ENCODE results near the gene POU6F2.
"Not testable (repeated sequence)": the region's sequence is repeated elsewhere in the genome, so short reads cannot be mapped to it uniquely, and the experiment has no call there.

The POU6F2 gene

GRCh38 chr7:39294022-39294421, 316.3 kb downstream of the POU6F2 start:
- in situ Hi-C loops (cut with HindIII; ENCODE audit: low sequenced_read_pairs), result no loop called here

- in situ Hi-C loops (cut with HindIII; ENCODE audit: low sequenced_read_pairs), result no loop called here
Observed at GRCh38 chr7:39295796-39296195, 318.1 kb downstream of the POU6F2 start.

GRCh38 chr7:39299695-39300094, 322.0 kb downstream of the POU6F2 start:
- in situ Hi-C loops (cut with HindIII; ENCODE audit: low sequenced_read_pairs), result no loop called here

- in situ Hi-C loops (cut with HindIII; ENCODE audit: low sequenced_read_pairs), result no loop called here
Observed at GRCh38 chr7:39300276-39300675, 322.6 kb downstream of the POU6F2 start.

GRCh38 chr7:39301543-39301942, 323.8 kb downstream of the POU6F2 start:
- in situ Hi-C loops (cut with HindIII; ENCODE audit: low sequenced_read_pairs), result no loop called here

- in situ Hi-C loops (cut with HindIII; ENCODE audit: low sequenced_read_pairs), result no loop called here
Observed at GRCh38 chr7:39304178-39304577, 326.5 kb downstream of the POU6F2 start.

GRCh38 chr7:39304668-39305405, 327.1 kb downstream of the POU6F2 start:
- in situ Hi-C loops (cut with HindIII; ENCODE audit: low sequenced_read_pairs), result no loop called here

GRCh38 chr7:39306016-39306570, 328.4 kb downstream of the POU6F2 start:
- in situ Hi-C loops (cut with HindIII; ENCODE audit: low sequenced_read_pairs), result no loop called here

- in situ Hi-C loops (cut with HindIII; ENCODE audit: low sequenced_read_pairs), result no loop called here
Observed at GRCh38 chr7:39310699-39311098, 333.0 kb downstream of the POU6F2 start.

- in situ Hi-C loops (cut with HindIII; ENCODE audit: low sequenced_read_pairs), result no loop called here
Observed at GRCh38 chr7:39312254-39312989, 334.7 kb downstream of the POU6F2 start.

- in situ Hi-C loops (cut with HindIII; ENCODE audit: low sequenced_read_pairs), result no loop called here
Observed at GRCh38 chr7:39313376-39313775, 335.7 kb downstream of the POU6F2 start.

- in situ Hi-C loops (cut with HindIII; ENCODE audit: low sequenced_read_pairs), result no loop called here
Observed at GRCh38 chr7:39313974-39314373, 336.3 kb downstream of the POU6F2 start.

- in situ Hi-C loops (cut with HindIII; ENCODE audit: low sequenced_read_pairs), result no loop called here
Observed at GRCh38 chr7:39317107-39317506, 339.4 kb downstream of the POU6F2 start.

- in situ Hi-C loops (cut with HindIII; ENCODE audit: low sequenced_read_pairs), result no loop called here
Observed at GRCh38 chr7:39317896-39318295, 340.2 kb downstream of the POU6F2 start.

GRCh38 chr7:39321245-39321644, 343.5 kb downstream of the POU6F2 start:
- in situ Hi-C loops (cut with HindIII; ENCODE audit: low sequenced_read_pairs), result no loop called here

- in situ Hi-C loops (cut with HindIII; ENCODE audit: low sequenced_read_pairs), result no loop called here
Observed at GRCh38 chr7:39321909-39322498, 344.3 kb downstream of the POU6F2 start.

- in situ Hi-C loops (cut with HindIII; ENCODE audit: low sequenced_read_pairs), result no loop called here
Observed at GRCh38 chr7:39324139-39324760, 346.5 kb downstream of the POU6F2 start.

GRCh38 chr7:39331607-39332006, 353.9 kb downstream of the POU6F2 start:
- in situ Hi-C loops (cut with HindIII; ENCODE audit: low sequenced_read_pairs), result not testable (repeated sequence)

GRCh38 chr7:39332142-39332541, 354.4 kb downstream of the POU6F2 start:
- in situ Hi-C loops (cut with HindIII; ENCODE audit: low sequenced_read_pairs), result no loop called here

- in situ Hi-C loops (cut with HindIII; ENCODE audit: low sequenced_read_pairs), result no loop called here
Observed at GRCh38 chr7:39333701-39334100, 356.0 kb downstream of the POU6F2 start.

- in situ Hi-C loops (cut with HindIII; ENCODE audit: low sequenced_read_pairs), result no loop called here
Observed at GRCh38 chr7:39336442-39336841, 358.7 kb downstream of the POU6F2 start.
